HL-60 (cell line): ENCODE measurements around the gene JPH4.

ENCODE experiments used
- GABPA ChIP-seq: IDR thresholded peaks from 2 replicates; pipeline ENCODE4 v1.6.1; 2012; ENCODE audit warnings: low read depth
- POLR2AphosphoS5 ChIP-seq: IDR thresholded peaks from 2 replicates; pipeline ENCODE4 v1.6.1; 2012; ENCODE audit warnings: low read depth
- REST ChIP-seq: IDR thresholded peaks from 2 replicates; pipeline ENCODE4 v1.6.1; 2012; ENCODE audit warnings: low read depth; ENCODE audit not compliant: insufficient replicate concordance
- TF ChIP-seq, protein P1 (sequence below): IDR thresholded peaks from one replicate; pipeline ENCODE4 v1.5.1; 2011; ENCODE audit warnings: low read length, control low read depth, inconsistent platforms; ENCODE audit not compliant: insufficient read depth

GRCh38 chr14:23523229-23524016, 55.2 kb downstream of the JPH4 start:
- TF ChIP-seq, protein P1, sequence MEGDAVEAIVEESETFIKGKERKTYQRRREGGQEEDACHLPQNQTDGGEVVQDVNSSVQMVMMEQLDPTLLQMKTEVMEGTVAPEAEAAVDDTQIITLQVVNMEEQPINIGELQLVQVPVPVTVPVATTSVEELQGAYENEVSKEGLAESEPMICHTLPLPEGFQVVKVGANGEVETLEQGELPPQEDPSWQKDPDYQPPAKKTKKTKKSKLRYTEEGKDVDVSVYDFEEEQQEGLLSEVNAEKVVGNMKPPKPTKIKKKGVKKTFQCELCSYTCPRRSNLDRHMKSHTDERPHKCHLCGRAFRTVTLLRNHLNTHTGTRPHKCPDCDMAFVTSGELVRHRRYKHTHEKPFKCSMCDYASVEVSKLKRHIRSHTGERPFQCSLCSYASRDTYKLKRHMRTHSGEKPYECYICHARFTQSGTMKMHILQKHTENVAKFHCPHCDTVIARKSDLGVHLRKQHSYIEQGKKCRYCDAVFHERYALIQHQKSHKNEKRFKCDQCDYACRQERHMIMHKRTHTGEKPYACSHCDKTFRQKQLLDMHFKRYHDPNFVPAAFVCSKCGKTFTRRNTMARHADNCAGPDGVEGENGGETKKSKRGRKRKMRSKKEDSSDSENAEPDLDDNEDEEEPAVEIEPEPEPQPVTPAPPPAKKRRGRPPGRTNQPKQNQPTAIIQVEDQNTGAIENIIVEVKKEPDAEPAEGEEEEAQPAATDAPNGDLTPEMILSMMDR = no peak
- no peak for TF ChIP-seq GABPA
- TF ChIP-seq REST = no peak
- TF ChIP-seq POLR2AphosphoS5 = no peak
